HepG2 (cell line): ENCODE results near the gene KCNAB3. TPM values are rescaled to one million over a fixed set of nuclear protein-coding genes. Genes with fewer than 3 reads are reported as not detected.

ENCODE experiments used
- BATF2 ChIP-seq: sonication (generic); formaldehyde crosslinking; IDR thresholded peaks from 2 replicates; pipeline ENCODE4 v1.8.0; 2022; ENCODE audit warnings: mild to moderate bottlenecking, missing genetic modification reagents, moderate library complexity
- FIP1L1 ChIP-seq: fragments of 200-400 bp; formaldehyde crosslinking; IDR thresholded peaks from 2 replicates; pipeline ENCODE4 v1.6.1; 2018; ENCODE audit warnings: low read depth, mild to moderate bottlenecking, low read length, moderate library complexity, borderline replicate concordance; ENCODE audit not compliant: insufficient read depth
- HCFC1 ChIP-seq: fragments of 150-350 bp; IDR thresholded peaks from 2 replicates; pipeline ENCODE4 v1.6.1; 2014; ENCODE audit warnings: low read depth, low read length
- KDM2A ChIP-seq: sonication (generic); formaldehyde crosslinking; IDR thresholded peaks from 2 replicates; pipeline ENCODE4 v1.4.0; 2020; ENCODE audit warnings: low read depth, missing genetic modification reagents, borderline replicate concordance
- KLF6 ChIP-seq: IDR thresholded peaks from 2 replicates; pipeline ENCODE4 v1.8.0; 2016; ENCODE audit warnings: missing biosample characterization, missing genetic modification reagents
- LCORL ChIP-seq, 2 experiments: fragments of 450-650 bp in 1 of 2; sonication (generic) in 1 of 2; formaldehyde crosslinking in 1 of 2; IDR thresholded peaks; 2 replicates each; pipeline versions ENCODE4 v1.5.0 to v1.6.1; 2017 to 2020; ENCODE audit warnings: antibody characterized with exemption in 1 of 2, missing genetic modification reagents in 1 of 2
- MTF2 ChIP-seq: sonication (generic); formaldehyde crosslinking; IDR thresholded peaks from 2 replicates; pipeline ENCODE4 v1.5.0; 2020; ENCODE audit warnings: missing genetic modification reagents, borderline replicate concordance
- NFRKB ChIP-seq: fragments of 450-650 bp; IDR thresholded peaks from 2 replicates; pipeline ENCODE4 v1.6.1; 2017
- PRDM15 ChIP-seq: sonication (generic); formaldehyde crosslinking; IDR thresholded peaks from 2 replicates; pipeline ENCODE4 v1.4.0; 2020; ENCODE audit warnings: missing genetic modification reagents
- RERE ChIP-seq: IDR thresholded peaks from 2 replicates; pipeline ENCODE4 v1.6.1; 2016; ENCODE audit warnings: low read depth, missing genetic modification reagents, missing compliant biosample characterization
- SNAPC2 ChIP-seq: sonication (generic); formaldehyde crosslinking; IDR thresholded peaks from 2 replicates; pipeline ENCODE4 v1.8.1; 2022; ENCODE audit warnings: mild to moderate bottlenecking, missing genetic modification reagents
- TBP ChIP-seq: sonication (generic); formaldehyde crosslinking; IDR thresholded peaks from 2 replicates; pipeline ENCODE4 v1.5.0; 2020; ENCODE audit warnings: missing genetic modification reagents
- TEAD3 ChIP-seq: optimal IDR thresholded peaks from 2 replicates; pipeline ENCODE3; 2016; ENCODE audit warnings: borderline replicate concordance
- ZBTB14 ChIP-seq: sonication (generic); formaldehyde crosslinking; IDR thresholded peaks from 2 replicates; pipeline ENCODE4 v1.4.0; 2020; ENCODE audit warnings: missing genetic modification reagents
- ZNF136 ChIP-seq: sonication (generic); formaldehyde crosslinking; IDR thresholded peaks from 2 replicates; pipeline ENCODE4 v1.8.1; 2022; ENCODE audit warnings: low read depth, mild to moderate bottlenecking, moderate library complexity, missing genetic modification reagents
- ZNF263 ChIP-seq: sonication (generic); formaldehyde crosslinking; IDR thresholded peaks from 2 replicates; pipeline ENCODE4 v1.4.0; 2020; ENCODE audit warnings: missing genetic modification reagents
- ZNF639 ChIP-seq: conservative IDR thresholded peaks from 2 replicates; pipeline ENCODE4 v1.6.1; 2018; ENCODE audit warnings: missing genetic modification reagents
- polyA plus RNA-seq, 8 experiments: library from polyadenylated mRNA; depleted of rRNA in 3 of 8; stranded (reverse) in 7 of 8; unstranded in 1 of 8; fragments of >200 nt; fragmentation: Illumina TruSeq in 4 of 8; extraction: Trizol in 4 of 8; gene quantifications; 2 replicates each; pipeline versions ENCODE4 v1.2.1 to v1.2.3, GENCODE V29; 2011 to 2016; ENCODE audit warnings: low read depth in 4 of 8, missing spikeins in 1 of 8, mixed read lengths in 1 of 8; ENCODE audit not compliant: insufficient read depth in 1 of 8
- total RNA-seq, 5 experiments: library from RNA; depleted of rRNA; stranded (reverse); fragments of >200 nt; fragmentation: Illumina TruSeq; extraction: Trizol; gene quantifications; 2 replicates each; pipeline ENCODE4 v1.2.3, GENCODE V29; 2016; ENCODE audit warnings: low read depth in 1 of 5

KCNAB3 gene
- total and polyA plus RNA-seq, 2 of the 13 experiments (the other 11 are each of a cell fraction or from before 2014, with no cell fraction given): 0.29 to 0.88 TPM

- TF ChIP-seq BATF2: no peak
- peak; percentile 15 for TF ChIP-seq TEAD3 (CRISPR knock-in tag)
- no peak for TF ChIP-seq RERE
- TF ChIP-seq NFRKB: no peak
- TF ChIP-seq KLF6 (CRISPR knock-in tag): no peak
- TF ChIP-seq TBP (CRISPR knock-in tag): no peak
- TF ChIP-seq ZNF263: no peak
- TF ChIP-seq ZNF639 (CRISPR knock-in tag): no peak
- TF ChIP-seq KDM2A (CRISPR knock-in tag): no peak; the same call in 1 of the 2 replicates
- no peak for TF ChIP-seq LCORL (IDR thresholded peaks at IDR 0.05)
- no peak for TF ChIP-seq LCORL (CRISPR knock-in tag; IDR thresholded peaks at IDR 0.05)
- TF ChIP-seq HCFC1: no peak
- TF ChIP-seq FIP1L1: no peak
- TF ChIP-seq SNAPC2: no peak
- no peak for TF ChIP-seq ZBTB14 (CRISPR knock-in tag)
- no peak for TF ChIP-seq ZNF136
- no peak for TF ChIP-seq PRDM15 (CRISPR knock-in tag)
- TF ChIP-seq MTF2: no peak
Observed at GRCh38 chr17:7888184-7888920, 41.3 kb downstream of the KCNAB3 start, which contains the start of gene CHD3 (continued).
